Tibial artery (tissue), 4 donors: Measurements from ENCODE around the gene SCARB2.

ENCODE experiments used
- DNase-seq, 2 donors: peaks; one replicate each; pipeline ENCODE4 v3.0.0-alpha.2; 2019
- H3K27ac ChIP-seq, 2 donors: fragments of 200-600 bp; sonication (generic) in 1 of 2; 1 replicate in 1 of 2; 2 replicates in 1 of 2; pipeline ENCODE4 v1.5.1; 2018 to 2019; ENCODE audit warnings: mild to moderate bottlenecking in 1 of 2
- H3K27me3 ChIP-seq, 2 donors: fragments of 200-600 bp; sonication (generic) in 1 of 2; one replicate each; pipeline versions ENCODE4 v1.5.1 to v1.6.0; 2016 to 2019
- H3K36me3 ChIP-seq, 3 donors: fragments of 200-600 bp; sonication (generic) in 2 of 3; one replicate each; pipeline ENCODE4 v1.5.1; 2016 to 2019; ENCODE audit warnings: mild to moderate bottlenecking in 2 of 3
- H3K4me1 ChIP-seq, 4 donors: fragments of 200-600 bp; sonication (generic) in 2 of 4; 1 replicate in 3 of 4; 2 replicates in 1 of 4; pipeline ENCODE4 v1.5.1; 2016 to 2019
- H3K4me3 ChIP-seq, 2 donors: fragments of 200-600 bp; sonication (generic) in 1 of 2; 1 replicate in 1 of 2; 2 replicates in 1 of 2; pipeline ENCODE4 v1.5.1; 2018 to 2019; ENCODE audit warnings: mild to moderate bottlenecking in 2 of 2
- H3K9me3 ChIP-seq, 3 donors: fragments of 200-600 bp; sonication (generic) in 1 of 3; one replicate each; pipeline ENCODE4 v1.5.1; 2016 to 2019
- CTCF ChIP-seq, 2 experiments: fragments of 200-600 bp in 1 of 2; fragments of 450-650 bp in 1 of 2; IDR thresholded peaks; one replicate each; pipeline ENCODE4 v1.5.1; 2017 to 2019; ENCODE audit warnings: antibody characterized with exemption in 2 of 2, mild to moderate bottlenecking in 1 of 2, moderate library complexity in 1 of 2
- intact Hi-C: fragments of 100-400 bp; cut with DNase I; formaldehyde crosslinking; loops from one replicate; pipeline ENCODE4 v1.15.0; 2023; ENCODE audit warnings: low total_unique reads

SCARB2 gene

GRCh38 chr4:76205476-76205875, 8.1 kb downstream of the SCARB2 start:
- Histone ChIP-seq H3K36me3 (no peaks in the 10 kb centered on the region), H3K27ac (peak overlapping the region; percentile 44 to 99), H3K4me3 (no peak overlapping the region), H3K9me3 (no peaks in the 10 kb centered on the region), H3K27me3 (no peaks in the 10 kb centered on the region), H3K4me1 (peaks cover 0 to 84% (median 50%) of the 10 kb centered on the region in 4 donors)
- no peak for TF ChIP-seq CTCF (IDR thresholded peaks at IDR 0.05)
- intact Hi-C loops, result no loop called here
- DNase-seq, result no peak

GRCh38 chr4:76204936-76205335, 8.7 kb downstream of the SCARB2 start:
- DNase-seq, result no peak
- H3K36me3 ChIP-seq, result no peaks in the 10 kb centered on the region
- H3K27ac ChIP-seq, result no peak overlapping the region
- H3K9me3 ChIP-seq, result no peaks in the 10 kb centered on the region
- no peak overlapping the region for H3K4me3 ChIP-seq
- intact Hi-C loops, result no loop called here
- no peak for TF ChIP-seq CTCF (IDR thresholded peaks at IDR 0.05)
- no peaks in the 10 kb centered on the region for H3K27me3 ChIP-seq
- H3K4me1 ChIP-seq, result peaks cover 0 to 84% (median 48%) of the 10 kb centered on the region in 4 donors

DNA sequence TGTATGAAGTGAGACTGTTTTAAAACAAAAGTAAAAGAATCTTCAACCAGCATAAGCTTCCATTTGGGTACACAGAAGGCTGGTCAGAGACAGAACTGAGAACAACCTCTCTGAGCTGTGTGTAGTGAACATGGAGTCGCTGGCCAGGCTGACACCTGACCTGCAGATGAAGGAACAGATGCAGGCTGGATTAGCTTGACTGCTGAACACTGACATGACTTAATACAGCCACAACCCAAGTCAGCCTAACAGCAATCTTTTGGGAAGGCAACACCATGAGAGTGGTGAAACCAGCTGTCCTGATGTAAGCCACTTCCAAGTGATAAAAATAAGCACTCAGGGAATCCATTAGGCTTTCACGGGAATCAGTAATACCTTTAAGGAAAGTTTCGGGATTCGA, 10.1 kb downstream of the SCARB2 start:
- DNase-seq, result no peak
- intact Hi-C loops, result no loop called here
- H3K9me3 ChIP-seq, result no peaks in the 10 kb centered on the region
- H3K4me3 ChIP-seq, result no peak overlapping the region
- H3K4me1 ChIP-seq, result peaks cover 0 to 84% (median 48%) of the 10 kb centered on the region in 4 donors
- no peak overlapping the region for H3K27ac ChIP-seq
- H3K27me3 ChIP-seq, result no peaks in the 10 kb centered on the region
- no peak for TF ChIP-seq CTCF (IDR thresholded peaks at IDR 0.05)
- H3K36me3 ChIP-seq, result no peaks in the 10 kb centered on the region

DNA sequence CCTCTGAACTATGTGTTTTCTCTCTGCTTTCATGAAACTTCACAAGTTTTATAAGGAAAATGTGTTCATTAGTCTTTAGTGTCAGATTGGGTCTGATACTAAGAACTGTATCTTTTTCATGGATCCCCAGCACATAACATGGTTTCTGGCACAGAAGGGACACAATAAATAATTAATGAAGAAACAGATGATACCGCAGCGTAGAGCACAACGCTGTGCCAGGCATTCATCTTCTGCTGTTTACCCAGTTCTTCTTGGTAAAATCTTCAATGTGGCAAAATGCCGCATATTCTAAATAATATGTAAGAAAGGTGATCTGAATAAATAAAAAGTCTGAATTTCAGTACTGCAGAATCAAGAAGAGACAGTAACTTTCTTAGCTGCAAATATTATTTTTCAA, 12.3 kb downstream of the SCARB2 start:
- no peak overlapping the region for H3K27ac ChIP-seq
- no peak for TF ChIP-seq CTCF (IDR thresholded peaks at IDR 0.05)
- no peaks in the 10 kb centered on the region for H3K36me3 ChIP-seq
- intact Hi-C loops, result no loop called here
- peaks cover 0 to 84% (median 47%) of the 10 kb centered on the region in 4 donors for H3K4me1 ChIP-seq
- H3K27me3 ChIP-seq, result no peaks in the 10 kb centered on the region
- H3K4me3 ChIP-seq, result no peak overlapping the region
- no peak for DNase-seq
- no peaks in the 10 kb centered on the region for H3K9me3 ChIP-seq

DNA sequence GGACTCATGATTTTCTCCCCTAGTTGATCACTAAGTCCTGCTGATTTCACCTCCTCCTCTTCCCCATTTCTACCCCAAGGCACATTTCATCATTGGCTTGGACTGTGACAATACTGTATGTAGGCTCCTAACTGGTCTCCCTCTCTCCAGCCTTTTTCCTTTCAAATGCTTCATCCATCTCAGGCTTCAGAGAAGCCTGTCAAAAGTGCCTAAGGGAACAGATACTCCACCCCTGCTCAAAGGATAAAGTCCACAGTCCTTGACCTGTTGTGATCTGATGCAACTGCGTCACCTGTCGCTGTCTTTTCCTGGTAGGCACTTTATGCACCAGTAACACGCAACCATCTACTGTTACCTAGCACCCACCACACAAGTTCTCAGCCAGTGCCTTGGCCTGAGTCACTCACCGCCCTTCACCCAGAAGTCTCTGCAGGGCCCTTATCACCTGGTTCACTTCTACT, 12.8 kb downstream of the SCARB2 start:
- H3K36me3 ChIP-seq, result no peaks in the 10 kb centered on the region
- intact Hi-C loops, result no loop called here
- H3K4me3 ChIP-seq, result no peak overlapping the region
- TF ChIP-seq CTCF (IDR thresholded peaks at IDR 0.05), result no peak
- no peaks in the 10 kb centered on the region for H3K9me3 ChIP-seq
- no peak overlapping the region for H3K27ac ChIP-seq
- H3K4me1 ChIP-seq, result peaks cover 0 to 84% (median 44%) of the 10 kb centered on the region in 4 donors
- no peaks in the 10 kb centered on the region for H3K27me3 ChIP-seq
- DNase-seq, result no peak

DNA sequence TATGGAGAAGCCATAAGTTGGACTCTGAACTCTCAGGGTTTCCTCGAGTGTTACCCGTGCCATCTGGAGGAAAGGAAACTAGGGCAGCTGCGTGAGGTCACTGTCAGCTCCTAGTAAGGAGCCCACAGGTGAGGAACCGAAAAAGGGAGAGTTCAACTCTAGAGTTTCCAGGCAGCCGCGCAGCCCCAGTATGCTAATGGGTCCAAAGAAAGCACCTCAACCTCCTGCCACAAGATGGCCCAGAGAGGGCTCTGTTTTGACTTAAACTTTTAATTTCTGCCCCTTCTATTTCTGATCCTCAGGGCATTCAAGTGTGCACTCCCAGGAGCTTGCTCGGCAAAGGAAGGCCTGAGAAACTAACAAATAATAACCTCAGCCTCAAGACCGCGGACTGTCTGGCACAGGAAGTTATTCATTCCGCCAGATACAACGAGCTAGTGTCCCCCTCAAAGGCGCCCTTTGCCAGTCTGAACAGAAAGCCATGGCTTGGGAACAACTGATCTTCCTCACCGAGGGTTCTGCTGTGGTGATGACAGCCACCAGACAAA, 13.9 kb downstream of the SCARB2 start:
- no peak for DNase-seq

More for the DNA sequence above, 13.9 kb downstream of the SCARB2 start:
- peaks cover 0 to 84% (median 51%) of the 10 kb centered on the region in 4 donors for H3K4me1 ChIP-seq
- H3K9me3 ChIP-seq, result no peaks in the 10 kb centered on the region
- intact Hi-C loops, result no loop called here
- no peak for TF ChIP-seq CTCF (IDR thresholded peaks at IDR 0.05)
- H3K36me3 ChIP-seq, result peaks cover 0 to 9% (median under 1%) of the 10 kb centered on the region in 3 donors
- H3K4me3 ChIP-seq, result no peak overlapping the region
- H3K27me3 ChIP-seq, result no peaks in the 10 kb centered on the region
- peak overlapping the region; percentile 27 to 57 for H3K27ac ChIP-seq
